Astrocyte of the spinal cord (primary cell): Measurements from ENCODE around the gene IRAG1.

Source experiments
- DNase-seq: peaks from one replicate; pipeline ENCODE4 v3.0.0; 2011; ENCODE audit warnings: low read depth, low spot score
- H3K4me3 ChIP-seq: 2 replicates; pipeline ENCODE4 v1.5.1; 2011; ENCODE audit warnings: low read depth, mild to moderate bottlenecking, low read length, moderate library complexity
- CTCF ChIP-seq: IDR thresholded peaks from 2 replicates; pipeline ENCODE4 v1.5.1; 2012; ENCODE audit warnings: low read depth, mild to moderate bottlenecking, low read length, inconsistent platforms
- in situ Hi-C: cut with HindIII; loops from 2 replicates; pipeline ENCODE4 v1.10.0; 2017; ENCODE audit warnings: low sequenced_read_pairs

IRAG1 gene

GRCh38 chr11:10728789-10729472, 35.4 kb upstream of the IRAG1 start:
- DNase-seq = no peak
- TF ChIP-seq CTCF = no peak
- in situ Hi-C loops = no loop called here
- no peak overlapping the region for H3K4me3 ChIP-seq

DNA sequence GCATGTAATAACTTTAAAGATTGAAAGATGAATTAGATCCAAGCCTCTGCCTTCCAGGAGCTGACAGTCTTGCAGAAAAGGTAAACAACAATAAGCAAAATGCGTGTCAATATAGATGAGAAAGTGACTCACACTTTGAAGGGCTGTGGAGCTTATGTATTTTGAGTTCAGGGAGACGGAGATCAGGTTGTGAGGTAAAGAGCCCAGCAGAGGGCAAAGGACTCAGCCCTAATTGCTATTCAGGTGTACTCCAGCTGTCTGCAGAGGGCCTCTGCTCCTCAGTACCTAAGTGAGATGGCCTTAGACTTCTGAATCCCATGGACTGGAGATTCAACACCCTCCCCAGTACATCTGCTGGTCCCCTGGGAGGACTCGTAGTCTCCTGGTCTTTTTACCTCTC, 34.6 kb upstream of the IRAG1 start:
- in situ Hi-C loops = no loop called here
- no peak for DNase-seq
- no peak overlapping the region for H3K4me3 ChIP-seq
- no peak for TF ChIP-seq CTCF

DNA sequence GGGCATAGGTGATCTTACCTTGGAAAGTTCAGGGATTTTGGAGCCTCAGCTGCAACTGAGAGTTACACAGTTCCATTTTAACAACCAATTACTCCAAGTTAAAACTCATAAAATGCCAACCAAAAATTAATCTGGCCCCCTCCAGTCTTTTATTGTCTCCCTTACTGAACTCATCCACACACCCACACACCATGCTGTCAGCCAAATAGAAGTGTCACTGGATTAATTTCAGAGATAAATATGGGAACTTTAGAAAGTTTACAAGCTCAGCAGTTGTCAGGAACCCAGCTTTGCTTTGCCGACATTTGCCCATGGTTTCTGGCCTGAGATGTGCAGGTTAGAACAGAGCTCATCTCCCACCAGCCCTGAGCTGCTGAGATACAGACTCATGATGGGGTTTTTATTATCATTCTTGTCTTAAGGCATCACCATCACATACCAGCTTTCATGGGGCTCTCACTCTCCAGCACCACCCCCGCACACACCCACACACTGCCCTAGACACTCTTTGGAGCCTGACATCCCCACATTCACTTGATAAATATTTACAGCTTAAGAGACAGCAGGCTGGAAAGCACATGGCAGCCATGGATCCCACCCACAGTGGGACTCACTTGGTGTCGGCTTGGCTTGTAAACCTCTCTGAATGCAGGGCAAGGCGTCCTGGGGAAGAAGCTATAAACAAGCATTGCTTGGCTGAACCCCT, 33.7 kb upstream of the IRAG1 start:
- no peak for TF ChIP-seq CTCF
- peak; percentile 75 for DNase-seq
- no peak overlapping the region for H3K4me3 ChIP-seq
- in situ Hi-C loops = no loop called here

- DNase-seq = no peak
- no peak for TF ChIP-seq CTCF
- no peak overlapping the region for H3K4me3 ChIP-seq
- in situ Hi-C loops = no loop called here
Measured at GRCh38 chr11:10725907-10726253, 32.3 kb upstream of the IRAG1 start.

DNA sequence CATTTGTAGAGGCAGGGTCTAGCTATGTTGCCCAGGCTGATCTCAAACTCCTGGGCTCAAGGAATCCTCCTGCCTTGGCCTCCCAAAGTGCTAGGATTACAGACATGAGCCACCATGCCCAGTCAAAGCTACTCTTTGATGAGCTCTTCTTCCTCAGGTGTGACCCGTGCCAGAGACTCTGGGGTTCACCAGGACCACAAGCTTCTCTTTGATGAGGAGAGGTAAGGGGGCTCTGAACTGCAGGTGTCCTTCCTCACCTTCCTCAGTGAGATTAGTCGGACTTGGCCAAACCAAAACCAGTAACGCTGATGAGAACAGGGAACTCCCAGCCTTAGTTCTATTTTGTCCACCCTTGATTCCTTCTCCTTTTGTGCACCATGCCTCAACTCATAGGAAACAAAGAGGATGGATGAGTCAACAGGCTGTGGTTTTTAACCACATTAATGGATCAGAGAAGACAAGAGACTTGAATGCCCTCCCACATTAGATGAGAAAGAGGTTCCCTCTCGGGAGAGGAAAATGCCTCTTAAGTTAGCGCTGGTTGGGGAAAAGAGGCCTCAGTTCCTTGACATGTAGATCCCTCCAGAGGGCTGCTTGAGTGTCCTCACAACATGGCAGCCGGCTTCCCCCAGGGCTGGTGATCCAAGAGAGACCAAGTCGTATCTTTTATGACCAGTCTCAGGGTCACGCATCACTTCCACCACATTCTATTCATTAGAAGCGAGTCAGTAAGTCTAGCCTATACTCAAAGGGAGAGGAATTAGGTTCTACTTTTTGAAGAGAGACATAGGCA, 31.8 kb upstream of the IRAG1 start:
- in situ Hi-C loops = no loop called here
- TF ChIP-seq CTCF = no peak
- peak; percentile 93 for DNase-seq
- no peak overlapping the region for H3K4me3 ChIP-seq

- no peak for TF ChIP-seq CTCF
- in situ Hi-C loops = no loop called here
- DNase-seq = no peak
- no peak overlapping the region for H3K4me3 ChIP-seq
Measured at GRCh38 chr11:10722307-10722706, 28.8 kb upstream of the IRAG1 start.
